NCI-H2196 (cell line): ENCODE data around the gene DEPDC5.
"Not testable (repeated sequence)": the region's sequence is repeated elsewhere in the genome, so short reads cannot be mapped to it uniquely, and the experiment has no call there.

ENCODE experiments used
- DNase-seq: peaks from one replicate; lab custom pipeline; 2025; ENCODE audit not compliant: unreplicated experiment; lab: John Stamatoyannopoulos, UW

DEPDC5 gene

GRCh38 chr22:31753634-31754501 lies at the start of gene DEPDC5:
Gene DEPDC5 (plus strand): TSS chr22:31754019. CDS start chr22:31754922, 903 bp downstream.
- peak; percentile 86 for DNase-seq

- no peak for DNase-seq
These were observed 46.3 kb upstream of the DEPDC5 start for GRCh38 chr22:31707519-31707918.

GRCh38 chr22:31711226-31711625 lies 42.6 kb upstream of the DEPDC5 start:
- DNase-seq = not testable (repeated sequence)

- no peak for DNase-seq
These were observed 38.6 kb upstream of the DEPDC5 start for GRCh38 chr22:31715147-31715778.

- no peak for DNase-seq
These were observed 33.9 kb upstream of the DEPDC5 start for GRCh38 chr22:31719850-31720471.

- DNase-seq = no peak
These were observed 30.1 kb upstream of the DEPDC5 start for GRCh38 chr22:31723723-31724122.

GRCh38 chr22:31726692-31727091 lies 27.1 kb upstream of the DEPDC5 start:
- no peak for DNase-seq

- no peak for DNase-seq
These were observed 25.0 kb upstream of the DEPDC5 start for GRCh38 chr22:31728857-31729256.

GRCh38 chr22:31730344-31730711 lies 23.5 kb upstream of the DEPDC5 start:
- DNase-seq = no peak

- no peak for DNase-seq
These were observed 21.6 kb upstream of the DEPDC5 start for GRCh38 chr22:31732089-31732829.

- no peak for DNase-seq
These were observed 20.2 kb upstream of the DEPDC5 start for GRCh38 chr22:31733580-31734079.

- no peak for DNase-seq
These were observed 19.3 kb upstream of the DEPDC5 start for GRCh38 chr22:31734512-31734911.

- no peak for DNase-seq
These were observed 17.4 kb upstream of the DEPDC5 start for GRCh38 chr22:31736458-31736857.

GRCh38 chr22:31737932-31738331 lies 15.9 kb upstream of the DEPDC5 start:
- no peak for DNase-seq

GRCh38 chr22:31738566-31738965 lies 15.3 kb upstream of the DEPDC5 start:
- DNase-seq = no peak

- DNase-seq = peak; percentile 8
These were observed 14.0 kb upstream of the DEPDC5 start for GRCh38 chr22:31739795-31740201.

GRCh38 chr22:31740314-31740713 lies 13.5 kb upstream of the DEPDC5 start:
- not testable (repeated sequence) for DNase-seq

- no peak for DNase-seq
These were observed 11.7 kb upstream of the DEPDC5 start for GRCh38 chr22:31742115-31742514.

GRCh38 chr22:31742682-31743081 lies 11.1 kb upstream of the DEPDC5 start:
- no peak for DNase-seq

GRCh38 chr22:31743871-31744270 lies 9.9 kb upstream of the DEPDC5 start:
- no peak for DNase-seq

- no peak for DNase-seq
These were observed 6.4 kb upstream of the DEPDC5 start for GRCh38 chr22:31747441-31747840.
